Stimulated activated CD8-positive, alpha-beta memory T cell treated with anti-CD3 and anti-CD28 coated beads, Interleukin-4, amount 100 ng/mL, for 1 hour (primary cell): Measurements from ENCODE around the gene PLD3.

Source experiments
- DNase-seq, 2 donors: peaks; one replicate each; pipeline ENCODE4 v3.0.0-alpha.2; 2020; ENCODE audit warnings: low read depth in 2 of 2, low spot score in 1 of 2

PLD3 gene

DNA sequence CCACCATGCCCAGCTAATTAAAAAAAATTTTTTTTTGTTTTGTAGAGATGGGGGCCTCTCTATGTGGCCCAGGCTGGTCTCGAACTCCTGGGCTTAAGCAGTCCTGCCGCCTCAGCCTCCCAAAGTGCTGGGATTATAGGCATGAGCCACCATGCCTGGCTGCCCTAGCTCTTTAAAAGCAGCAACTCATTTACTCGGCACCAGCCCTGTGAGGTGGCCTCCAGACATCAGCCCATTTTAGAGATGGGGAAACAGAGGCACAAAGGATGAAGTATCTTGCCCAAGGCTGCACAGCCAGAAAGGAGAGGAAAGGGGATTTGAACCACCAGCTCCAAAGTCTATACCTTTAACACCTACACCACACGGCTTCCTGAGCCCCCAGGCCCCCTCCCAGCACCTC is 64.4 kb downstream of the PLD3 start:
- no peak for DNase-seq

GRCh38 chr19:40413291-40413845 is 64.9 kb downstream of the PLD3 start, which contains the start of gene PRX:
Gene PRX, minus strand, starts transcription at chr19:40413378. Its CDS starts 5,446 bp downstream, at chr19:40407932.
- no peak for DNase-seq

DNA sequence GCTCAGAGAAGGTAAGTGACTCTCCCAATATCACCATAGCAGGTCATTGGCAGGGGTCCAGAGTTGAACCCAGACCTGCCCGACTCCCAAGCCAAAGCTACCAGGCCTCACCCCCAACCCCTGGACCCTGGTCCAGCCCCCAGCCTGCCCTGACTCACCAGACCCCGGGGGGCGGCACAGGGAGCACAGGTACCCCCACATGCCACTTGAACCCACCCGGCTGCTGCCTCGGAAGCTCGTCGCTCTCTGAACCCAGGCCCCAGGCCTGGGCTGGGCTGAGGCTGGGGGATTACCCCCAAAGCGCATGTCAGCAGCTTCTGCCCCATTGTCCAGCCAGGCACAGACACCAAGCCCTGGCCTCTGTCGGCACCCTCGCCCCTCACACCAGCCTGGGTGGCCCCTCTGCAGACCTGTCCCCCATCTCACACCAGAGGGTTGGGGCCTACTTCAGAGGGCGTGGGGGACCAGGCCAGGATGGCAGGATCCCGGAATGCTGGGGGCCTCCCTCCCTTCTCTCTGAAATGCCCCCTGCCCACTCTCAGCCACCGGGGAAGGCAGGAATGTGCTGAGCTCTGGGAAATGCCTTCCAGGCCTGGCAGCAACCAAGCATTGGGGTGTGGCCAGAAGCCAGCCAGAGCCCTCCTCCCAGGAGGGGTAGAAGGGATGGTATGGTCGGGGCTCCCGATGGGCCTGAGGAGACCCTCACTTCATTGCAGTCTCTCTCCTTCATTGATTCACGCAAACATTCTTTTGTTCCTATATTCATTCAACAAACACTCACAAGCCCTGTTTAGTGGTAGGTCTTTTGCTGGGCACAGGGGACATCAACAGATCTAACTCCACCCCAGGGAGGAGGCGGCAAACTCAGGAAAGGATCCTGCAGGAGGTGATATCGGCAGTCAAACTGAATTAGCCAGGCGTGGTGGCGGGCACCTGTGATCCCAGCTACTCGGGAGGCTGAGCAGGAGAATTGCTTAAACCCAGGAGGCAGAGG is 66.3 kb downstream of the PLD3 start:
- DNase-seq, result no peak

GRCh38 chr19:40415768-40416167 is 67.3 kb downstream of the PLD3 start:
- DNase-seq, result no peak

GRCh38 chr19:40416918-40417642 is 68.6 kb downstream of the PLD3 start:
- no peak for DNase-seq

- DNase-seq, result no peak
Measured at GRCh38 chr19:40417643-40417981, 69.1 kb downstream of the PLD3 start.

DNA sequence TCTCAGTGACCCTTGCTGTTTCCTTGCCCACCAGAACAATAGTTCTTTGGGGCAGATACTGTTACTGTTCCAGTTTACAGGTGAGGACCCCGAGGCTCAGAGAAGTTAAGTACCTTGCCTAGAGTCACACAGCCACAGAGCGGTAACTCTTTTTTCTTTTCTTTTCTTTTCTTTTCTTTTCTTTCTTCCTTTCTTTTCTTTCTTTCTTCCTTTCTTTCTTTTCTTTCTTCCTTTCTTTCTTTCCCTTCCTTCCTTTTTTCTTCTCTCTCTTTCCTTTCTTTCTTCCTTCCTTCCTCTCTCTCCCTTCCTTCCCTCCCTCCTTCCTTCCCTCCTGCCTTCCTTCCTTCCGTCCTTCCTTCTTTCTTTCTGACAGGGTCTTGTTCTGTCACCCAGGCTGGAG is 69.5 kb downstream of the PLD3 start:
- DNase-seq, result no peak

DNA sequence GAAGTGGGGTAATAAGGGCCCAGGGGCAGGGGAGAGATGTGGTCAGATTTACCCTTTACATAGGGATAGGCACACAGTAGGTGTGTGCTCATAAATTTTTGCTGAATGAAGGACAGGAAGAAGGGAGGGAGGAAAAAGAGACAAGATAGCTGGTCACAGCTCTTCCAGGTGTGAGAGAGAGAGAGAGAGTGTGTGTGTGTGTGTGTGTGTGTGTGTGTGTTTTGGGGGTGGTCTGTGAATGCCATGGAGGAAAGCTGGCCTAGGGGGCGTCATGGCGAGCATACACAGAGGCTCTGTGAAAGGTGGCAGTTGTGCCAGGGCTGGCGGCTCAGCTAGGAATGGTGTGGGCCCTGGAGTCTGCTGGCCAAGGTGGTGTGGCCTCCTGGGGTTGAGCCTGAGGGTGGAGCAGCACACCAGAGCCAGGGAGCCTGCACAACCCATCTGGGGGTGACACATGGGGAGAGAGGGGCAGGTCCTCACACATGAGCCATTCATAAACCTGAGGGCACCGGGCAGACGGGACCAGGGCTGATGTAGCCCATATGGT is 70.6 kb downstream of the PLD3 start:
- DNase-seq, result no peak

GRCh38 chr19:40419780-40420179 is 71.3 kb downstream of the PLD3 start:
- no peak for DNase-seq

- no peak for DNase-seq
Measured at GRCh38 chr19:40420451-40420765, 71.9 kb downstream of the PLD3 start.

DNA sequence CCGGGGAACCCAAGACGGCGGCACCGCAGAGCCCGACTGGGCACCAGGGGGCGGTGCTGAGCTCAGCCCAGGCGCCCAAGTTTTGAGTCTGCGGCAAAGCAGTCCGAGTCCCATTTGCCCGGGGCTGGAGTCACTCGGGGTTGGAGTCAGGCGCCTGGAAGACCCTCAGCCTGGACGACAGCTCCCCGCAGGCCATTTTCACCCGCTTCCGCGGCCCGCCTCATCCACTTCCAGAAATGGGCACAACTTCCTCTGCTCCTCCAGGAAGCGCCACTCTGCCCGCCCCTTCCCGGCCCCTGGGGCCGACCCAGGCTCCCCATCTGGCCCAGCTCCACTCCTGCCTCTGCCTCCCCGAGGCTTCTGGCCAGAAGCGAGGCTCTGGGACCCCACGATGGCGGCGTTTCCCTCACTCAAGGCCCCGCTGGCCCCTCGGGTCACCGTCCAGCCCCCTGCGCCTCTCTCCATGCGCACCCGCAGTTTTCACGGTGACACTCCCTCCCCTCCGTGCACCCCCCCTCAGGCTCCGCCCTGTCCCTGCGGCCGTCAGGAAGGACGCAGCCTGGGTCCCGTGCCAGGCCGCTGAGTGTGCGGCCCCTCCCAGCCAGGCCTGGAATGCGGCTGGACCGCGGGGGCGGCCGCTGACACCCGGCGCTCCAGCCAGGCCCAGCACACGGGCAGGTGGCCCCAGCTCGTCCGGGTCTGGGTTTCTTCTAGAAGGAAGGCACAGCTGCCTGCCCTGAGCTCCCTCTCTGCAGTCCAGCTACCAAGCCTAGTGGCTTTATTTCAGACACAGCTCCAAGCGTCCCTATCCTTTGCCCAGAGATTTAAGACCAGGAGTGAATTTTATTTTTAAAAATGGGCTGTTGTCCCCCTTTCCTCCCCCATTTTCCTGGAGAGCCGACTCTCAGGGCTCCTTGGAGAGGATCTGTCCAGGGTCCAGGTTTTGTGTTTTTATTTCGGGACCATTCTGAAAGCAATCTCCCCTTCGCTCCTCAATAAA is 72.6 kb downstream of the PLD3 start:
- peak in 1 of 2 donors; percentile 41 for DNase-seq

DNA sequence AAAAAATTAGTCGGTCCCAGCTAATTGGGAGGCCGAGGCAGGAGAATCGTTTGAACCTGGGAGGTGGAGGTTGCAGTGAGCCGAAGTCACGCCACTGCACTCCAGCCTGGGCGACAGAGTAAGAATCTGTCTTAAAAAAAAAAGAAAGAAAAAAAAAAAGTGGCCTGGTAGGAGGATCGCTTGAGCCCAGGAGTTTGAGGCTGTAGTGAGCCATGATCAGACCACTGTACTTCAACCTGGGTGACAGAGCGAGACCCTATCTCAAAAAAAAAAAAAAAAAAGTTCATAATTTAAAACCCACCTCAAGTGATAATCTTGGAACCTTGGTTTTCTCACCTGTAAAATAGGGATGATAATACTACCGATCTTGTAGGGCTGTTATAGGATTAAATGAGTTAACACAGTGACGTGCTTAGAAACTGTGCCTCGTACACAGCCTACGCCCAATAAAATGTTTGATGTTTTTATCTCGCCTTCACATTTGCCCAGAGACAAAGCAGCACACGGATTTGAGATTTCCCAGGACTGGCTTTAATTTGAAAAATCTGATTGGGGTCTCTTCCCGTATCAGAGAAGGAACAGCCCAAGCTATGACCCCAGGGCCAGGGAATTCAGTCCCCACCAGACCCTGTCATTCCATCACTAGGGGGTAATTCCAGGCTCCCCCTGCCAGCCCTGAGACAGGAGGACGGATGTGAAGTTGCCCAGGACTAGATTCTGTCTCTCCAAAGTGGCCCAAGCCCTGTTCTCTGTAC is 73.7 kb downstream of the PLD3 start:
- no peak for DNase-seq

- DNase-seq, result no peak
Measured at GRCh38 chr19:40422748-40423566, 74.5 kb downstream of the PLD3 start.

DNA sequence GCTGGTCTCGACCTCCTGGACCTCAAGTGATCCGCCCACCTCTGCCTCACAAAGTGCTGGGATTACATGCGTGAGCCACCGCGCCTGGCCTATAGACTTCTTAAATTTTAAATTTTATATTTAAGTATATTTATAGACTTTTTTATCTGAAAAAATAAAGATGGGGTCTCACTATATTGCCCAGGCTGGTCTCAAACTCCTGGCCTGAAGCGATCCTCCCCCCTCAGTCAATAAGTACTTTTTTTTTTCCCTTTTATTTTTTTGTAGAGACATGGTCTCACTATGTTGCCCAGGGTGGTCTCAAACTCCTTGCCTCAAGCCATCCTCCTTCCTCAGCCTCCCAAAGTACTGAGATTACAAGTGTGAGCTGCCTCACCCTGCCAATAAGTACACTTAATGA is 75.4 kb downstream of the PLD3 start:
- no peak for DNase-seq

- no peak for DNase-seq
Measured at GRCh38 chr19:40424637-40425449, 76.3 kb downstream of the PLD3 start.

DNA sequence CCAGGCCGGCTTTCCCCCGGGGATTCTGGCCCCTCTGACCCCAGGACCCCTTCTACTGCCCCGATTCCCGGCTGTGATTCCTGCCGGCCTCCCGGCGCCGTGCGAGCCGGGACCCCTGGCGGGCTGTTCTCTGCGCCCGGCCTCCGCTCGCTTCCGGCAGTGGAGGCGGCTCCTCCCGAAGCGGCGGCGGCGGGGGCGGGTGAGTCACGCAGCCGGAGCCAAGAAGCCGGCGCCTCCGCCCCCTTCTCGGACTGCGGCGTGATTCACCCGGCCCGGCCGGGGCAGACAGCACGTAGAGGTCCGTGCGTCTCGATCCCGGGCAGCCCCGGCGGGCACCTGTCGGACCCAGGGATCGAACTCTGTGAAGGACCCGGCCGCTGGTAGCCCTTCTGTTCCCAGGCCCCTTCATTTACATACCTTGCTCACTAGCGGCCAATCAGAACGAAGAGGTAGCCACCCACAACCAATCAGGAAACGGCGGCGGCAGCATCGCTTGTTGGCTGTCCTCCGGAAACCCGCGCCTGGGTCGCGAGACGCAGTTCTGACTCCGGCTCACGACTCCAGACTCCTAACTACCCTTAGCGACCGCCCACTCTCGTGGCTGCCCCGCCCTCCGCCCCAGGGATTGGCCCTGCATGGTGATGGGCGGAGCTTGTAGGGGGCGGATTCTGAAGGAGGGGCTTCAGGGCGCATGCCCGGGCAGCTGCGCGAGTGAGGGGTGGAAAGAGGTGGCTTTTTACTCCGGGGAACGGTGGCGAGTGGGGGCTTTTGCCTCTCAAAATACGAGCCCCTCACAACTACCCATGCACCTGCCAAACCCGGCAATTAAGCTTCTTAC is 77.2 kb downstream of the PLD3 start, which contains the start of gene SERTAD1:
Gene SERTAD1, minus strand, starts transcription at position 543 of the 838 bp plus-strand sequence. CDS start 2,446 bp downstream, outside the sequence.
- peak; percentile 100 for DNase-seq
